RPMI7951 (cell line): ENCODE data around the gene ZMYND12. TPM values are rescaled to one million over a fixed set of nuclear protein-coding genes. Genes with fewer than 3 reads are reported as not detected.

Experiments used
- DNase-seq: peaks from one replicate; pipeline ENCODE4 v3.0.0-alpha.2; 2012; ENCODE audit warnings: low read depth
- total RNA-seq: library from RNA; depleted of rRNA; stranded (reverse); fragments of >200 nt; shearing (Covaris generic); gene quantifications from 2 replicates; pipeline ENCODE4 v1.2.3, GENCODE V29; 2014

ZMYND12 gene
- total RNA-seq, 1 experiment from 2014 or later: 0.12 TPM

GRCh38 chr1:42439940-42440339 is 15.9 kb downstream of the ZMYND12 start:
- peak; percentile 22 for DNase-seq

- no peak for DNase-seq
Observed at GRCh38 chr1:42434340-42434739, 21.5 kb downstream of the ZMYND12 start.

GRCh38 chr1:42433369-42433768 is 22.5 kb downstream of the ZMYND12 start:
- DNase-seq: no peak

GRCh38 chr1:42432714-42433113 is 23.1 kb downstream of the ZMYND12 start:
- DNase-seq: no peak

GRCh38 chr1:42431514-42431913 is 24.3 kb downstream of the ZMYND12 start:
- DNase-seq: no peak

GRCh38 chr1:42430286-42431135 is 25.3 kb downstream of the ZMYND12 start:
- DNase-seq: no peak

- no peak for DNase-seq
Observed at GRCh38 chr1:42429603-42430002, 26.2 kb downstream of the ZMYND12 start.

GRCh38 chr1:42427240-42427639 is 28.6 kb downstream of the ZMYND12 start:
- DNase-seq: no peak

GRCh38 chr1:42424201-42424600 is 31.6 kb downstream of the ZMYND12 start:
- no peak for DNase-seq

- DNase-seq: no peak
Observed at GRCh38 chr1:42423681-42424080, 32.1 kb downstream of the ZMYND12 start.

GRCh38 chr1:42422737-42423136 is 33.1 kb downstream of the ZMYND12 start:
- no peak for DNase-seq

GRCh38 chr1:42420911-42421585 is 34.8 kb downstream of the ZMYND12 start:
- DNase-seq: peak; percentile 75

- no peak for DNase-seq
Observed at GRCh38 chr1:42420121-42420520, 35.7 kb downstream of the ZMYND12 start.

GRCh38 chr1:42419126-42419821 is 36.5 kb downstream of the ZMYND12 start:
- DNase-seq: no peak

GRCh38 chr1:42418516-42418915 is 37.3 kb downstream of the ZMYND12 start:
- DNase-seq: no peak

- DNase-seq: no peak
Observed at GRCh38 chr1:42417166-42417565, 38.7 kb downstream of the ZMYND12 start.

- DNase-seq: no peak
Observed at GRCh38 chr1:42414551-42415496, 41.0 kb downstream of the ZMYND12 start.

GRCh38 chr1:42403880-42404400 is 51.9 kb downstream of the ZMYND12 start:
- no peak for DNase-seq

- no peak for DNase-seq
Observed at GRCh38 chr1:42399315-42400100, 56.3 kb downstream of the ZMYND12 start.
